Fibroblast of skin of scalp (primary cell): ENCODE data around the gene C1orf226. TPM values are rescaled to one million over a fixed set of nuclear protein-coding genes. Genes with fewer than 3 reads are reported as not detected.
"Not testable (repeated sequence)": the region's sequence is repeated elsewhere in the genome, so short reads cannot be mapped to it uniquely, and the experiment has no call there.

Source experiments
- DNase-seq: peaks from one replicate; pipeline ENCODE4 v3.0.0-alpha.2; 2013
- polyA plus RNA-seq, 2 experiments: library from polyadenylated mRNA; unstranded; fragments of 120-200 nt; gene quantifications; one replicate each; pipeline ENCODE4 v1.2.1, GENCODE V29; 2013; ENCODE audit not compliant: insufficient read length in 2 of 2

Gene C1orf226
- 0.72 TPM for polyA plus RNA-seq (2013, experiment 1 of 2; ENCODE audit: insufficient read length)
- 0.85 TPM for polyA plus RNA-seq (2013, experiment 2 of 2; ENCODE audit: insufficient read length)

DNA sequence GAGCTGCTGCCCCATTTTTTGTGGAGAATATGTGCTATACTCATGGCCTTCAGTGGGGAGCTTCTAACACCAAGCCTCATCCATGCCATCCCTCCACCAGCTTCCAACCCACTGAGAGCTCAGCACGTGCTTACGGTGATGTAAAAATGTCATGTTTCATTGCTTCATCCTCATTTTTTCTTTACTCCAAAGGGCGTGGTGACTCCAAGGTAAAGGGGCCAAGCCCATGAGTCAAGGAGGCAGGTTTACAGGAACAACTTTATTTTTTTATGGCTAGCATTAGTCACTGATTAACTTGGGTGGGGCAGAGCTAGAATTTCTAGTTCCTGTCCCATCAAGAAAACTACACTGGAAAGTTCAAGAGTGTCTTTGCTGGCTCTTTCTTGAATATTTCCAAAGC lies at the start of gene C1orf226:
Gene C1orf226, plus strand, starts transcription at position 346 of the 400 bp plus-strand sequence. CDS start 174 bp downstream, outside the sequence.
- no peak for DNase-seq

GRCh38 chr1:162333991-162334390 lies 47.5 kb upstream of the C1orf226 start:
- no peak for DNase-seq

- no peak for DNase-seq
Measured at GRCh38 chr1:162335126-162335525, 46.4 kb upstream of the C1orf226 start.

GRCh38 chr1:162336621-162337285 lies 44.8 kb upstream of the C1orf226 start:
- no peak for DNase-seq

GRCh38 chr1:162342452-162342983 lies 39.0 kb upstream of the C1orf226 start:
- no peak for DNase-seq

- no peak for DNase-seq
Measured at GRCh38 chr1:162343470-162343869, 38.1 kb upstream of the C1orf226 start.

GRCh38 chr1:162347281-162347680 lies 34.2 kb upstream of the C1orf226 start:
- no peak for DNase-seq

GRCh38 chr1:162349635-162350330 lies 31.7 kb upstream of the C1orf226 start:
- peak; percentile 42 for DNase-seq

GRCh38 chr1:162351246-162351842 lies 30.2 kb upstream of the C1orf226 start:
- DNase-seq: no peak

GRCh38 chr1:162351874-162352273 lies 29.7 kb upstream of the C1orf226 start:
- DNase-seq: not testable (repeated sequence)

GRCh38 chr1:162353078-162353477 lies 28.4 kb upstream of the C1orf226 start:
- DNase-seq: no peak

DNA sequence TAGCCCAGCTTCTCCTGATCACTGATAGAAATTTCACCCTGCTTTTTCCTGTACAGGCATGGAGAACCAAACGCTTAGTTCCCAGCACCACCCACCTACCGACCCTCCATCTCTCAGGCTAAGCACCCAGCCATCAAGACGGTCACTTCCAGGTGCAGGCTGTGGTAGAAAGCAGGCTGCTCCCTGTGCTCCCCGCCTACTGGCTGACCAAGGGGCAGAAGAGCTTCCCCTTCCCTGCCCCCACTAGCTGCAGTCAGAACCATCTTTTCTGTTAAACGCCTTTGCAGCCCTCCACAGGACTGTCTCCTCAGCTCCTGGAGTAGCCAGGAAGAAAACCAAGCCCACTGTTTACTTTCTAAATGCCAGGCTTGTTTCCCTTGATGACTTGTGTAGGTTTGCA lies 27.8 kb upstream of the C1orf226 start:
- DNase-seq: no peak

GRCh38 chr1:162357681-162358266 lies 23.8 kb upstream of the C1orf226 start:
- peak; percentile 23 for DNase-seq

DNA sequence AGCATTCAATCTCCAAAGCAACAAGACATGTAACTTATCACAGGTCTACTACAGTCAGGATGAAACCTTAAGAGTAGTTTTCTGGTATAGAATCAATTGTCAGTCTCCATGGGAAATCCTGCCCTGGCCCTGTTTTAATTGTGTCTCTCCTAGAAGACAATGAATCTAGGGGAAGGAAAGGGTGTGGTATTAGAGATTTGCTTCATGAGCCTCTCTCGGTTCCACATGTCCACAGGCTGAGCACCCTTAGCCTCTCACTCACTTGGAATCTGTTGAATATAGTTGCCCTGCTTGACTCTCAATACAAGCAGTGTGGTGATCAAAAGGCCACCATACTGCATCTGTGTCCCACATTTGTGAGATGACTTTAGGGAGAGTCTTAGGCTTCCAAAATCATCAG lies 22.6 kb upstream of the C1orf226 start:
- DNase-seq: no peak

GRCh38 chr1:162359523-162360236 lies 21.8 kb upstream of the C1orf226 start:
- no peak for DNase-seq

DNA sequence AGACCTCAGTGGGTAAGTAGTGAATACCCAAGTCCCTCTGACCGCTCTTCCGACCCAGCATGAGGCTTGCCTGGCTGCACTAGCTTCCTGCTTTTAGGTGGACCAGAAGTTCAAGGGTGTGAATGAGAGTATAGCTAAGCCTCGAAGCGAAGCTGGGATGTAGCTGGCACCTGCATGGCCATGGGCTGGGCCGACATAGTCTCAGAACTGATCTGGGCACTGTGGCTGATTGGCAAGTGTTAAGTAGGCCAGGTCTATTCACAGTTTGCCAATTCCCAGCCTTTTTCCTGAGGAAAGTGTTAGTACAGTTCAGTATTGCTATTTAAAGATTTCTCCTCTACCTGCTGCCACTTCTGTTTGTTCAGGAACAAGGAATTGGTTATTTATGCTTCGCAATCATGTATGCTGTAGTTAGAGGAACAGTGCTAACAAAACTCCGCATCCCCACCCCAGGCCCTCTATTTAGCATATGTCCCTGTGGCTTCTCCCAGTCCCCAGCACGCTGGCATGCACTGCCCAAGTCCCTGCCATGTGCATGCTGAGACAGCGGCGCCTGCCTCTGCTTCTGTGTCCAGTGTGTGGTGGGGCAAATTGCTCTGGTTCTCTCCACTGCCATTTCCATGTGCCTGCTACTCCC lies 21.2 kb upstream of the C1orf226 start:
- DNase-seq: no peak

- DNase-seq: no peak
Measured at GRCh38 chr1:162360874-162361260, 20.7 kb upstream of the C1orf226 start.

DNA sequence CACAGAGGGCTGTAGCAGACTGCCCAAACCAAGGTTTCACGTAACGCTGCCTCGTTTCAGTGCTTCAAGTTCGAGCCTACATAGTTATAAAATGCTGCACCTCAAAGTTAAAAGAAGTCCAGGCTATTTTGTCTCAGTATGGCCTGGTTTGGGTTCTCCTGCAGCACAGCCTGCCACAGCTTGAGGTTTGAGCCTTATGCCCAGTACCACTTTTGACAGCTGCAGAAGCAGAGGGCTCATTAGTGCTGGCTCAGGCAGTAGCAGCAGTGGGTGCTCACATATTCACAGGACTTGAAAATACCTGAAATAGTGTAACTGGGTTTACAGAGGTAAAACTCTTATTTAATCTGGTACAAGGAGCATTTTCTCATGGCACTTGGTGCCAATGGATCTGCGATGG lies 20.2 kb upstream of the C1orf226 start:
- no peak for DNase-seq

- DNase-seq: no peak
Measured at GRCh38 chr1:162363823-162364222, 17.7 kb upstream of the C1orf226 start.

DNA sequence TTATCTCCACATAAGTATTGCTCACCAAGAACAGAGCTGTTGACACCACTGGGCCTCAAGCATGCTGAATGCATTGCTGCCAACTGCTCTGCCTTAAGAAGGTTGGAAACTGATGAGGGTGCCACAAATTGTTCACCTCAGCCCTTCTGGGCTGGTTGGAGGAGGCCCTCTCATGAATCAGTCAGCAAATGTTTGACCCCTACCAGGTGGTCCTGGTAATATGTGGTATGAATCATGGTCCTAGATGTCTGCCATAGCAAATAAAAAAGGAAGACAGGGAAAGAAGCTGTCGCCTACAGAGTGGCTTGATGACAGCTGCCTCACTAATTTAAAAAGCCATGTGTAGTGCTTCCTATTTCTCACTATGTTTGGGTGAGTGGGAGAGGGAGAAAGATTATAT lies 17.0 kb upstream of the C1orf226 start:
- DNase-seq: no peak

- no peak for DNase-seq
Measured at GRCh38 chr1:162365284-162366020, 16.1 kb upstream of the C1orf226 start.
